Smooth muscle cell (in vitro differentiated cells): ENCODE data around the gene SLC44A5. TPM values are rescaled to one million over a fixed set of nuclear protein-coding genes. Genes with fewer than 3 reads are reported as not detected.

Experiments
- DNase-seq: peaks from one replicate; lab custom pipeline; 2025; ENCODE audit not compliant: unreplicated experiment; lab: John Stamatoyannopoulos, UW
- H2AFZ ChIP-seq: fragments of 200-600 bp; sonication (generic); 2 replicates; pipeline ENCODE4 v1.6.0; 2016; ENCODE audit warnings: antibody characterized with exemption, low read depth, mild to moderate bottlenecking
- H3F3A ChIP-seq: fragments of 200-600 bp; sonication (generic); 2 replicates; pipeline ENCODE4 v1.6.0; 2017; ENCODE audit warnings: antibody characterized with exemption, low read depth
- H3K27ac ChIP-seq: fragments of 200-600 bp; sonication (generic); 2 replicates; pipeline ENCODE4 v1.5.1; 2016; ENCODE audit warnings: low read depth, mild to moderate bottlenecking
- H3K27me3 ChIP-seq: fragments of 200-600 bp; sonication (generic); 2 replicates; pipeline ENCODE4 v1.6.1; 2016; ENCODE audit warnings: low read depth, mild to moderate bottlenecking
- H3K36me3 ChIP-seq: fragments of 200-600 bp; sonication (generic); 2 replicates; pipeline ENCODE4 v1.5.1; 2016; ENCODE audit warnings: low read depth
- H3K4me1 ChIP-seq: fragments of 200-600 bp; sonication (generic); 2 replicates; pipeline ENCODE4 v1.5.1; 2016; ENCODE audit warnings: low read depth
- H3K4me2 ChIP-seq: fragments of 200-600 bp; sonication (generic); 2 replicates; pipeline ENCODE4 v1.6.0; 2016; ENCODE audit warnings: mild to moderate bottlenecking
- H3K4me3 ChIP-seq: fragments of 200-600 bp; sonication (generic); 2 replicates; pipeline ENCODE4 v1.5.1; 2016; ENCODE audit warnings: mild to moderate bottlenecking
- H3K79me2 ChIP-seq: fragments of 200-600 bp; sonication (generic); 2 replicates; pipeline ENCODE4 v1.6.0; 2016; ENCODE audit warnings: low read depth, mild to moderate bottlenecking
- H3K9ac ChIP-seq: fragments of 200-600 bp; sonication (generic); 2 replicates; pipeline ENCODE4 v1.6.0; 2016; ENCODE audit warnings: low read depth
- H3K9me3 ChIP-seq: fragments of 200-600 bp; sonication (generic); replicated peaks from 2 replicates; pipeline ENCODE4 v1.5.1; 2016; ENCODE audit warnings: low read depth
- H4K20me1 ChIP-seq: fragments of 200-600 bp; sonication (generic); 2 replicates; pipeline ENCODE4 v1.6.0; 2016; ENCODE audit warnings: low read depth
- CTCF ChIP-seq: fragments of 200-600 bp; sonication (generic); IDR thresholded peaks from 2 replicates; pipeline ENCODE4 v1.5.1; 2017; ENCODE audit warnings: borderline replicate concordance, mild to moderate bottlenecking, antibody characterized with exemption; ENCODE audit not compliant: insufficient read depth, poor library complexity, severe bottlenecking
- WGBS: methylation state at CpG from one replicate; pipeline ENCODE4 v1.1.7; 2016; ENCODE audit warnings: low lambda C conversion rate; 5-methylcytosine and 5-hydroxymethylcytosine counted together
- polyA plus RNA-seq: library from polyadenylated mRNA; unstranded; fragments of >200 nt; fragmentation: Nextera tagmentation; extraction: Ambion mirVana; gene quantifications from 2 replicates; pipeline ENCODE4 v1.2.1, GENCODE V29; 2016
- total RNA-seq: library from RNA; depleted of rRNA; stranded (reverse); fragments of >200 nt; gene quantifications from 2 replicates; pipeline ENCODE4 v1.2.3, GENCODE V29; 2014

SLC44A5 gene
- total and polyA plus RNA-seq, 2 experiments from 2014 or later, result 0.89 to 4.4 TPM

DNA sequence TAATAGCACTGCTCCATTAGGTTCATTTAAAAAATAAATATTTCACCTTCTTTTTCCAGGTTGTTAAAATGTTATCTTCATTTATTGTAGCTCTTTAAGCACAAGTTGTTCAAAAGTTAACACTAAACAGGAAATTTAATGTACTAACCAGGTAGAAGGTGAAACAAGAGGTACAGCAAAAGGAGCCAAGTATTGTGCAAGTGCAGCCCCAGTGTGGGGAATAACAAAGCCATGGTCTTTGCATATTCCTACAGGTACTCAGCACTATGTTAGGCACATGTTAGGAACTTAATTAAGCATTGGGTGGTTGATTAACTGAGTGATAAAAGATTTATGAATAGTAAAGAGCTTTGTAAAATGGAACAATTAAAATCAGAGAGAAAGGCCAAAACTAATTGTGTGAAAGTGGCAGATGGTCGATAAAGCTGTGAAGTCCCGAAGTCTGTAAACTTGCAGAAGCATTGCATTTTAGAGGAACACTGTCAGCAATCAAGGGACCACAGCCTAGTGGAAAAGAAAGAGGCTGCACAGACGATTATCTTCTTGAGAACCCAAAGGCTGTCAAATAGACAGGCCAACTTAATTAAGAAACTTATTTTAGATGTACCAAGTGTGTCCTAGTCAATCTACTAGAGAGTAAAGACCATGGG, 185.8 kb downstream of the SLC44A5 start:
- Histone ChIP-seq H3F3A (no peaks in the 10 kb centered on the region), H3K9ac (no peak overlapping the region), H3K4me3 (no peak overlapping the region), H3K9me3 (no peaks in the 10 kb centered on the region), H3K27me3 (no peaks in the 10 kb centered on the region), H2AFZ (no peak overlapping the region), H4K20me1 (no peaks in the 10 kb centered on the region), H3K27ac (no peak overlapping the region), H3K79me2 (no peaks in the 10 kb centered on the region), H3K4me1 (no peaks in the 10 kb centered on the region), H3K4me2 (no peak overlapping the region), H3K36me3 (no peaks in the 10 kb centered on the region)
- TF ChIP-seq CTCF, result no peak
- no peak for DNase-seq
- WGBS, result 80% methylated on average over 3 of the region's 3 CpGs

- Histone ChIP-seq H3K4me2 (no peak overlapping the region), H3F3A (no peaks in the 10 kb centered on the region), H3K9ac (no peak overlapping the region), H3K79me2 (no peaks in the 10 kb centered on the region), H3K27ac (no peak overlapping the region), H3K27me3 (no peaks in the 10 kb centered on the region), H3K9me3 (no peaks in the 10 kb centered on the region), H4K20me1 (no peaks in the 10 kb centered on the region), H3K4me3 (no peak overlapping the region), H2AFZ (no peak overlapping the region), H3K4me1 (no peaks in the 10 kb centered on the region), H3K36me3 (no peaks in the 10 kb centered on the region)
- no peak for DNase-seq
- no peak for TF ChIP-seq CTCF
- WGBS, result 49% methylated on average over 5 of the region's 5 CpGs
Measured at GRCh38 chr1:75423616-75424015, 187.3 kb downstream of the SLC44A5 start.

- H3K4me3 ChIP-seq, result no peak overlapping the region
Measured at GRCh38 chr1:75423136-75423535, 187.8 kb downstream of the SLC44A5 start.

More at GRCh38 chr1:75423136-75423535, 187.8 kb downstream of the SLC44A5 start:
- H3F3A ChIP-seq, result no peaks in the 10 kb centered on the region
- H3K9me3 ChIP-seq, result no peaks in the 10 kb centered on the region
- no peaks in the 10 kb centered on the region for H4K20me1 ChIP-seq
- H3K4me2 ChIP-seq, result no peak overlapping the region
- no peak overlapping the region for H3K9ac ChIP-seq
- no peaks in the 10 kb centered on the region for H3K27me3 ChIP-seq
- 76% methylated on average over 4 of the region's 4 CpGs for WGBS
- no peak for TF ChIP-seq CTCF
- no peaks in the 10 kb centered on the region for H3K4me1 ChIP-seq
- H2AFZ ChIP-seq, result no peak overlapping the region
- no peak for DNase-seq
- no peaks in the 10 kb centered on the region for H3K79me2 ChIP-seq
- no peak overlapping the region for H3K27ac ChIP-seq
- no peaks in the 10 kb centered on the region for H3K36me3 ChIP-seq
